ENCODE data around the gene TFEB. TPM values are rescaled to one million over a fixed set of nuclear protein-coding genes. Genes with fewer than 3 reads are reported as not detected.

Gene TFEB
- total RNA-seq, 1 donor = 3.0 TPM

DNA sequence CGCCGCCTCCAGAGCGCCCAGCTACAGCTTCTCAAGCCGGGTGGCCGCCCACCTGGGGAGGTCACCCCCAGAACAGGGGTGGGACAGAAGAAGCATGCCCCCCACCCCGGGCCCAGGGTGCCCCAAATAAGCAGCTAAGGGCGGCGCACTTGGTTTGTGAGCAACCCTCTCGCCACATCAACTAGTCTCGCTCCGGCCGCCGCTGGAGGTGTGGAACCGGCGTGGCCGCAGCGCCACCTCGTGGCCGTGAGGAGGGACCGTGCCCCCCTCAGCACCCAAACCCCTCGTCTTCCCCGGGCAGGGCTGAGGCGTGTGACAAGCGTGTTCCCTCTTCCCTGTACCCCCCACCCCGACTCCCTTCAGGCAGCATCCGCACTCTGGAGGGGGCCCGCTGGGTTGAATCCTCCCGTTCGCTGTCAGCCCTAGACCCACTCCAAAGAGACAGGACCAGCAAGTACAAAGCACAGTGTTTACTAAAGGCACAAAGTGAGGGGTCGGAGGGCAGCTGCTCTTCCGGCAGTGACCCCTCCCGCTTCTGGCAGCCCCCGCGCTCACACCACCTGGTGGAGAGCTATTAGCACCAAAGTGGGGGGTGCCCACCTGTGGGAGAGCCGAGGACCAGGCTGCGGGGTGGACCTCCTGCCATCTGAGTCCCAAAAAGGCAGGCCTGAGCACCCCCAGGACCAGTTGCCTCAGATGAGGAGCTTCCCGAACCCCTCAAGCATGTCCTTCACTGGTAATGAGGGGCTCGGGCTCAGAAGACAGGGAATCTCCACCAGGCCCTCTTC, 51.7 kb downstream of the TFEB start:
- H3K4me3 ChIP-seq (ENCODE audit: low read depth, low read length) = peak overlapping the region; percentile 29
- peak; percentile 61 for DNase-seq (ENCODE audit: low read depth)
- TF ChIP-seq, protein P1, sequence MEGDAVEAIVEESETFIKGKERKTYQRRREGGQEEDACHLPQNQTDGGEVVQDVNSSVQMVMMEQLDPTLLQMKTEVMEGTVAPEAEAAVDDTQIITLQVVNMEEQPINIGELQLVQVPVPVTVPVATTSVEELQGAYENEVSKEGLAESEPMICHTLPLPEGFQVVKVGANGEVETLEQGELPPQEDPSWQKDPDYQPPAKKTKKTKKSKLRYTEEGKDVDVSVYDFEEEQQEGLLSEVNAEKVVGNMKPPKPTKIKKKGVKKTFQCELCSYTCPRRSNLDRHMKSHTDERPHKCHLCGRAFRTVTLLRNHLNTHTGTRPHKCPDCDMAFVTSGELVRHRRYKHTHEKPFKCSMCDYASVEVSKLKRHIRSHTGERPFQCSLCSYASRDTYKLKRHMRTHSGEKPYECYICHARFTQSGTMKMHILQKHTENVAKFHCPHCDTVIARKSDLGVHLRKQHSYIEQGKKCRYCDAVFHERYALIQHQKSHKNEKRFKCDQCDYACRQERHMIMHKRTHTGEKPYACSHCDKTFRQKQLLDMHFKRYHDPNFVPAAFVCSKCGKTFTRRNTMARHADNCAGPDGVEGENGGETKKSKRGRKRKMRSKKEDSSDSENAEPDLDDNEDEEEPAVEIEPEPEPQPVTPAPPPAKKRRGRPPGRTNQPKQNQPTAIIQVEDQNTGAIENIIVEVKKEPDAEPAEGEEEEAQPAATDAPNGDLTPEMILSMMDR (IDR thresholded peaks at IDR 0.05; ENCODE audit: insufficient read depth, low read depth, low read length) = peak; percentile 78

DNA sequence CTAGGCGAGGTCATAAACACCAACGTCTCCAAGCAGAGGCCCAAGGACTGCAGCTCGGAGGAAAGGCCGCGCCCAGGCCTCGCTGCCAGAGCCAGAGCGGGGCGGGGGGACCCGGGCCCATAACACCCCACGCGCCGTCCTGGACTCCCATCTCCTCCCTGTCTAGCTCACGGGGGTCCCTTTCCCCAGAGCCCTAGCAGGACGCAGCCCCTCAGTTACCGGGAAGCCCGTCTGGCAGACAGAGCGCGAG, 52.2 kb downstream of the TFEB start:
- peak overlapping the region; percentile 29 for H3K4me3 ChIP-seq (ENCODE audit: low read depth, low read length)
- DNase-seq (ENCODE audit: low read depth) = no peak
- TF ChIP-seq, protein P1 (IDR thresholded peaks at IDR 0.05; ENCODE audit: insufficient read depth, low read depth, low read length) = no peak

DNA sequence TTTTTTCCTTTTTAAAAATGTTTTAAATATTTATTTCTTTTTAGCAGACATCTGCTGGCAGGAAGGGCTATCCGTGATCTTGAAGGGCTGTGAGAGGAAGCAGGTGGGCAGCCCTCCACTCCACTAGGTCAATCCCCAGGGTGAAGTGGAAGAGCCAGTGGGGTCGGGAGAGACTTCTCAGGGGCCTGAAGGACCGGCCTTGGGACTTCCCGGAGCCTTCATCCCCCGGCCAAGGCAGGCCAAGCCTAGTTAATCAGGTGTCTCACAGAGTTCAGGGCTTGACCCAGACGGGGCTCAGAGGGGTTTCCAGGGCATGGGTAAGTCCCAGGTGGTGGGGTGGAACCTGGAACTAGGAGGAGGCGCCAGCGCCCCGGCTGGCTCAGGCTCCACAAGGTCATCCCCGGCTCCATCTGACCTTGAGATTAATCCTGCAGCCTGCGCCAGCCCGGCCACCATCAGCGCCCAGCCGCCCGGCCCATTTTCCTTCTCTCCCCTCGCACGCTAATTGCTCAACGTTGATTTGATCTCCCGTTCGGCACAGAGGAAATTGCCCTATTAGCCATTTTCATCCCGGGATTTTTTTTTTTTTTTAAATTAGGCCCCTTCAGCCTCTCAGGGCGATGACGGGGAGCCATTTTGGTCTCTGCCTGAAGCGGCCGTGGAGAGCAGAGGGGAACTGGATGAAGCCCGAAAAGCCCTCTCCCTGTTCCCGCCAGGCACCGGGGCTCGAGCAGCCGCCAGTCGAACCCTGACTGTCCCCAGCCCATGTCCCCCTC, 52.7 kb downstream of the TFEB start:
- TF ChIP-seq, protein P1 (IDR thresholded peaks at IDR 0.05; ENCODE audit: insufficient read depth, low read depth, low read length) = no peak
- peak overlapping the region; percentile 29 for H3K4me3 ChIP-seq (ENCODE audit: low read depth, low read length)
- DNase-seq (ENCODE audit: low read depth) = no peak

DNA sequence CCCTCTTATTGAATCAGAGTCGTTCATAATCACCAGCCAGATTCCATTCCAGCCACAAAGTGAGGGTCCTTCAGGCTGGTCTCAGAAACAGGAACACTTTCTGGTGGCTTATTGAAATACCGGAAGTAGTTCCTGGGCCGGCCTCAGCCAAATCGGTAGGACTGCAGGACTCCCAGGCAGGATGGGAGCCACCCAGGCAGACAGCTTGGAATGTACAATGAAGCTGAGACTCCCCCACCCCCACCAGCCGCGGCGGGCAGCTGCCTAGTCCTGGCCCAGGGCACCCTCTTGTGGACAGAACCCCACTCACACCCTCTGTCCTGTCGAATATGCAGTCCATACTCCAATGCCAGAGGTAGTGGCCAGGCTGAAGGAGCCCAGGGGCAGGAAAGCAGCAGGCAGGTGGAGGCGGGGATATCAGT, 53.3 kb downstream of the TFEB start:
- H3K4me3 ChIP-seq (ENCODE audit: low read depth, low read length) = no peak overlapping the region
- peak; percentile 90 for DNase-seq (ENCODE audit: low read depth)
- TF ChIP-seq, protein P1 (IDR thresholded peaks at IDR 0.05; ENCODE audit: insufficient read depth, low read depth, low read length) = peak; percentile 96

DNA sequence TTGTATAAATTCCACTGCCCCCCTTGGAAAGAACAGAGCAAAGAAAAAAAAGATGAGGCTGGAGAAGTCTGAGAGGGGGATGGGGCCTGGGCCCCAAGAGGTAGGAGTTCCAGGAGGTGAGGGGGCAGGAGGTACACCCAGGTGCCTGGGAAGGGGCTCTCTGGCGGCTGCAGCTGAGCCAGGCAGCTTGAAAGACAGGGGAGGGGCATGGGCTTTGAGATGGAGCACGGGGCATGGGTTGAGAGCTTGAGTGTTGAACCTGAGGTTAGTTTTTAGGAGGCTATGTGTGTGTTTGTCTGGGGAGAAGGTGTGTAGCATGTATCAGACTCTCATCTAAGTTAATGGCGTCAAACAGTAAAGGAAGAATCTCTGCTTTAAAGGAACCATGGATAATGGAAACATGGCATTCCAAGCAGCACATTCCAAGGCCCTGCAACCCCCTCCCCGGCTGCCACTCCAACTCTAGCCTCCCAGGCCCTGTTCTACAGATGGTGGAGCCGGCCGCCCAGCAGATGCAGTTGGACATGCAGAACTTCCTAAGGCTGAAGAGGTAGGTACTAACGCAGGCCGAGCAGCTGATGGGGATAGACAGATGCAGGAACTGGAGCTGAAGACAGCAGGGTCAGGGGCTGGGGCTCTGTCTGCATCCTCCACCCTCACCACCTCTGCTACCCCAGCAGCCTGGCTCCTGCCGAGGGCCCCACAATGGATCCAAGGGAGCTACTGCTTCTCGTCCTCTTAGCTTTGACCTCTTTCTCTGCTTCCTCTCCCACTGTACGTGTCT, 55.0 kb downstream of the TFEB start:
- TF ChIP-seq, protein P1 (IDR thresholded peaks at IDR 0.05; ENCODE audit: insufficient read depth, low read depth, low read length) = no peak
- H3K4me3 ChIP-seq (ENCODE audit: low read depth, low read length) = no peak overlapping the region
- no peak for DNase-seq (ENCODE audit: low read depth)

DNA sequence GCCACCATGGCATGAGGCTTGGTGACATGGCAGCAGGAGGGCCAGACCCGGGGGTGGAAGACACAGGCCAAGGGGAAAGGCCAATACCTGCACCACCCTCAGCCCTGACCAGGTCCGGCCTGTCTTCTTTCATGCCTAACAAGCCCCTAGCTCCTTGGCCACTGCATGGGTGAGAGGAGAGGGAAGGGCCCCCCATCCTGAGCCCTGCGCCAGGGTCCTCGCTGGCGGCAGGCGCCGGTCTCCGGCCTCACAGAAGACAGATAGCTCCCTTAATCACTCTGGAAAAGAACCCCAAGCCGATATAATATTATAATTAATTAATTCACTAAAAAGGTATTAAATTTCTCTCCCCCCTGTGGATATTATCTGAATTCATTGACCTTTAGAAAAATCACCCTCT, 55.7 kb downstream of the TFEB start:
- no peak for DNase-seq (ENCODE audit: low read depth)
- TF ChIP-seq, protein P1 (IDR thresholded peaks at IDR 0.05; ENCODE audit: insufficient read depth, low read depth, low read length) = no peak
- no peak overlapping the region for H3K4me3 ChIP-seq (ENCODE audit: low read depth, low read length)

All from fibroblast of villous mesenchyme (primary cell).